PFSK-1 (cell line): ENCODE measurements around the gene PTPRJ.

Experiments used
- FOXP2 ChIP-seq: optimal IDR thresholded peaks from 2 replicates; pipeline ENCODE3; 2011; ENCODE audit warnings: borderline replicate concordance, control low read depth, inconsistent platforms; ENCODE audit not compliant: insufficient read depth; ENCODE audit errors: extremely low read length, extremely low read depth
- POLR2AphosphoS5 ChIP-seq: IDR thresholded peaks from 2 replicates; pipeline ENCODE4 v1.6.1; 2012; ENCODE audit warnings: low read depth, mild to moderate bottlenecking, control low read depth, low read length, moderate library complexity
- REST ChIP-seq, 2 experiments: IDR thresholded peaks; 2 replicates each; pipeline versions ENCODE4 v1.6.1 to v1.8.0; 2011 to 2012; ENCODE audit warnings: low read depth in 2 of 2, low read length in 2 of 2, control low read depth in 1 of 2, inconsistent platforms in 1 of 2, mild to moderate bottlenecking in 1 of 2, moderate library complexity in 1 of 2; ENCODE audit not compliant: insufficient read depth in 1 of 2
- SIN3A ChIP-seq: IDR thresholded peaks from 2 replicates; pipeline ENCODE4 v1.6.1; 2012; ENCODE audit warnings: mild to moderate bottlenecking, low read length, moderate library complexity, borderline replicate concordance; ENCODE audit not compliant: insufficient read depth
- TAF1 ChIP-seq: IDR thresholded peaks from 2 replicates; pipeline ENCODE4 v1.6.1; 2012; ENCODE audit warnings: low read length, control low read depth, borderline replicate concordance; ENCODE audit not compliant: insufficient read depth

GRCh38 chr11:48111891-48112290, 131.5 kb downstream of the PTPRJ start:
- TF ChIP-seq REST (IDR thresholded peaks at IDR 0.05; ENCODE audit: insufficient read depth in 1 of 2, low read depth in 2 of 2, low read length in 2 of 2) (no peak), POLR2AphosphoS5 (no peak), TAF1 (no peak), SIN3A (no peak), FOXP2 (no peak)
